ENCODE measurements around the gene KPNA4.

- TF ChIP-seq CTCF (IDR thresholded peaks at IDR 0.05; ENCODE audit: borderline replicate concordance, extremely low read depth, low read length, poor library complexity, severe bottlenecking) = no peak
- TF ChIP-seq EZH2 (IDR thresholded peaks at IDR 0.05; ENCODE audit: borderline replicate concordance, low read depth, low read length, severe bottlenecking) = no peak
Measured at GRCh38 chr3:160475153-160475552, 90.2 kb downstream of the KPNA4 start.
